ENCODE measurements around the gene BPIFB2.

- TF ChIP-seq, protein P1, sequence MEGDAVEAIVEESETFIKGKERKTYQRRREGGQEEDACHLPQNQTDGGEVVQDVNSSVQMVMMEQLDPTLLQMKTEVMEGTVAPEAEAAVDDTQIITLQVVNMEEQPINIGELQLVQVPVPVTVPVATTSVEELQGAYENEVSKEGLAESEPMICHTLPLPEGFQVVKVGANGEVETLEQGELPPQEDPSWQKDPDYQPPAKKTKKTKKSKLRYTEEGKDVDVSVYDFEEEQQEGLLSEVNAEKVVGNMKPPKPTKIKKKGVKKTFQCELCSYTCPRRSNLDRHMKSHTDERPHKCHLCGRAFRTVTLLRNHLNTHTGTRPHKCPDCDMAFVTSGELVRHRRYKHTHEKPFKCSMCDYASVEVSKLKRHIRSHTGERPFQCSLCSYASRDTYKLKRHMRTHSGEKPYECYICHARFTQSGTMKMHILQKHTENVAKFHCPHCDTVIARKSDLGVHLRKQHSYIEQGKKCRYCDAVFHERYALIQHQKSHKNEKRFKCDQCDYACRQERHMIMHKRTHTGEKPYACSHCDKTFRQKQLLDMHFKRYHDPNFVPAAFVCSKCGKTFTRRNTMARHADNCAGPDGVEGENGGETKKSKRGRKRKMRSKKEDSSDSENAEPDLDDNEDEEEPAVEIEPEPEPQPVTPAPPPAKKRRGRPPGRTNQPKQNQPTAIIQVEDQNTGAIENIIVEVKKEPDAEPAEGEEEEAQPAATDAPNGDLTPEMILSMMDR (IDR thresholded peaks at IDR 0.05) = no peak
- TF ChIP-seq POLR2A (IDR thresholded peaks at IDR 0.05) = no peak
Observed at GRCh38 chr20:33059136-33059535, 51.6 kb downstream of the BPIFB2 start.

Data from thyroid gland (tissue), 4 donors.